Astrocyte of the hippocampus (primary cell): Measurements from ENCODE around the gene GRM7.

Source experiments
- DNase-seq: peaks from one replicate; pipeline ENCODE4 v3.0.0; 2011; ENCODE audit warnings: low read depth, low spot score

GRM7 gene

GRCh38 chr3:7781395-7781794 is 920.5 kb downstream of the GRM7 start:
- DNase-seq: no peak

DNA sequence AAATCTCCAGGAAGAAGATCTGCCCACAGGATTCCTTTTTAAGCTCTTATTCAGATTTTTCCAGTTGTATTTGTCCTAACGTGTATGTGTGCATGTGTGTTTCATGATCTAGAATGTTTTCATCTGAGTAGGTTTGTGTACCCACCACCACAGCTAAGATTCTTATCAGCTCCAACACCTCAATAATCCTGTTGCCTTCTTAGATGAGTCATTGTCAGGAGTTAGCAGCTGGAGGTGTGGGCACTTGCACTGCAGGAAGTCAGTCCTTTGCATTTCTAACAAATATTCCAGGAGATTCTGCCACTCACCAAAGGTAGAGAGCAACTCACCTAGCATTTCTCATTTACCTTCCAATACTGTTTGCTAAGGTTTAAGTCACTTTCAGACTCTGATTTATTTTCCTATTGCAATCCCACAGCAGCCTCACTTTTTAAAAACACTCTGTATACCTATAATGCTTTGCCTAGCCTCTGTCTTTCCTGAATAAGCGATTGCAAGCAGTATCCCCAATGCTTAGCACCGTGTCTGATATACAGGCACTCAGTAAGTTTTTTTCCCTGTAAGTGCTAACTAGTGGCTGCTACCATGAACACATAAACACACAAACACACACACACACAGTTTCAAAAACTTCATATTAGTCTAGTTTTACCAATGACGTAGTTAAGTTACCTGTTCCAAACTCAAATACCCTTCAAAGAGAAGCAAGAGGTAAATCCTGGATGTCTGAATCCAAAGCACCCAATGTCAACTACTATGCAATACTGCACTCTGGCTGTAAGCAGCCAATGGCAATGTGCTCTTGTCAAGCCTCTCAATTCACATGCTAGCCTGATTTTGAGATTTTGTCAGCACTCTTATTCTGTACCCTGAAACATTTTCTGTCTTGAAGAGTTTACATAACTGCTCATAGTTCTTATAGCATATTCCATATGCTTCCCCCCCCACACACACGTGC is 927.2 kb downstream of the GRM7 start:
- peak; percentile 50 for DNase-seq

DNA sequence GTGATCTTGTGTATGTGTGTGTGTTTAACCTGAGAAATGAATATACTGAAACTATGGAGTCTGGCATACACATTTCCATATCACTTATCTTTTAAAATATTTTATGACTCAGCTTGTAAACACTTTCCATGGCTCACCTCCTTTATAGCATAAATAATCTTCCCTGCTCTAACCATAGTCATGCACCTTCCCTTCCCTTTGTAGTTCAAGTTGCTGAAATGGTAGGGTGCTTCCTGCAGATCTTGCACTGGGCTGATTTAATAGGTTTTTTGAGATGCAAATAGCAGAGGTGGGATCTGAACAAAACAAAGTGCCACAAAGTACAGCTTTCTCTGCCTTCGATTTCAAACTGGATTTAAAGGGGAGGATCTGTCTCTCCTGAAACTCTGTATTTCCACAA is 928.0 kb downstream of the GRM7 start:
- DNase-seq: peak; percentile 8

DNA sequence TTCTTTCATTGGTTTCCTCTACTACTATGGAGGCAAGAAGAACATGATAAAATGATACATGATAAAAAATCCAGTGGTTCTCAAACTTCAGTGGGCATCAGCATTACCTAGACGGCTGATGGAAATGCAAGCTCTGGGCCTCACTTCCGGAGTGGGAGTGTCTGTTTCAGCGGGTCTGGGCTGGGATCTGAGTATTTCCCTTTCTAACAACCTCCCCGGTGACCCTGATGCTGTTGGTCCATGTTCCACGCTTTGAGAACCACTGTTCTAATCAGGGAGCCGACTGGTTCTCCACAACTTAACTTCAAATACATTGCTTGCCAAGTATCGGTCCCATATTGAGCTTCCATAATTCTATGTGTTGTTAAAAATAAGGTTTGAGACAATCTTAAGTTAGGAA is 928.4 kb downstream of the GRM7 start:
- no peak for DNase-seq

- no peak for DNase-seq
Observed at GRCh38 chr3:7790141-7790540, 929.2 kb downstream of the GRM7 start.
